ENCODE measurements around the gene PDE11A.
A peak's percentile ranks its signal among the peaks of the same experiment; 100 is the strongest.

Gene PDE11A

DNA sequence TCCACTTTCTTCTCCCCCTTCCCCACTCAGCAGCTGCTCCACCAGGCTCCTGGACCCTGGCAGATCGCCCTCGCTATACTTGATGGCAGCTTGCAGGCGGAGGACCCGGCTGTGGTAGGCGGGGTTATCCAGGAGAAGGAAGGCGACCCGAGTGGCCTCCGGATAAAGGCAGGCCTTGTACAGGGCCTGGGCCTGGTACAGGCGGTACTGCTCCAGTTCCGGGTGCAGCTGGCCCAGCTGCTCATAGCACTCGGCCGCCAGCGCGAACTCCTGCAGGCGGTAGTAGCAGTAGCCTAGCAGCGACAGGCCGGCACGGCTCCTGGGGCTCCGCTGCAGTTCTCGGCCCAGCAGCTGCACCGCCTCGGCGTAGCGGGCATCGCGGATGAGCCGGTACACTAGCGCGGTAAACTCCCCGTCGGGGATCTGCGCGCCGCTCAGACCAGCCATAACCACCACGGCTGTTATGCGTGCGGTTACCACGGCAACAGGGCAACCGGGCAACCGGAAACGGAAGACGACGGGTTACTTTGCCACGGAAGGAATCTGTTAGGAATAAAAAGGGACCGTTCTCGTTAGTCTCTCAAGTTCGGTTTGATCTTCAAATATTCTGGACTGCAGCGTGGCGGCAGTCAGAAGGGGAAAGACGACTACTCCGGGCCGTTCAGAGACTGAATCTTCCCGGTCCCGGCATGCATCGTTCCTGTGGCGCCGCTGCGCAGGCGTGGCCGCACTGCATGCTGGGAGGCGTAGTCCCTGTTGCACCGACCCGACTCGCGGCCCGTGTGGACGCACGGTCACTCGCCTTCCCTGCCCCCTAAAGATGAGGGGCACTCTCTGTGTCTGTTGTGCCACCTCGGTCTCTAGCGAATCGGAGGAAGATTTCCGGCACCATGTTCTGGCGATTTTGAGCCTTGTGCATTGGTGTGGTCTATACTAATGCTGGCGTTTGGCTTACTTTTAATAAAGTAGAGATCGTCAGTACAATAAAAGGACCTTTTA lies 454.0 kb downstream of the PDE11A start:
- DNase-seq: peak; percentile 85

DNA sequence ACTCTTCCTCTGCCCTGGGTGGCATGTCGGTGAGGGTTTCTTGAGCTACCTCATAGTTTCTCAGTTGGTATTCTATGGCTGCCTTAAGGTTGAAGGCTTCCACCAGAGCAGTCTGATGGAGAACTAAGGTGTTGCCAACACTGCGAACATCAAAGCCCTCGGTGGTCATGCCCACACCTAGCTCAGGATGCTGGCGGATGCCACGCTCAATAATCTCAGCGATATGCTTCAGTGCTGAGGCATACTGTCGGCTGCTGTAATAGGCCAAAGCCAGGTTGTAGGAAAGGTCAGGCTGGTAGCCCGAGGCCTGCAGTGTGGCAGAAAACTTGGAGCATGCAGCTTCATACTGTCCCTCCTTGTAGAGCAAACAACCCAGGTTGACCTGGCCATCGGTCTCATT lies 454.7 kb downstream of the PDE11A start:
- no peak for DNase-seq

DNA sequence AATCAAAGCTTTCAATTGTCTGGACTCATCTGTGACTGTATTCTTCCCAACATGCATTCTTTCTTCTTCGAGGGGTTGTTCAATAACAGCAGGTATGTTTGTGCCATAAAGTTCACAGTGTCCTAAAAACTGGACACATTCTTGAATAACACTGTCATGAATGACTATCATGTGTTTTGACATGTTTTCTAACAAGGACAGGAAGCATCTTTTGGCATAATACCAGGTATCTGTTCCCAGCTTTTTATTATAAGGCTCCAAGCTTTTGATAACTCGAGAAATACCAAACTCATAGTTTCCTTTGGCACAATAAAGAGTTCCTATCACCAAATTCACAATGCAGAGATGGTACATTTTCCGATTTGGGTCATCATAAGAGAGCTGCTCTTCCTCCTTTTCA lies 455.8 kb downstream of the PDE11A start:
- DNase-seq: no peak

DNA sequence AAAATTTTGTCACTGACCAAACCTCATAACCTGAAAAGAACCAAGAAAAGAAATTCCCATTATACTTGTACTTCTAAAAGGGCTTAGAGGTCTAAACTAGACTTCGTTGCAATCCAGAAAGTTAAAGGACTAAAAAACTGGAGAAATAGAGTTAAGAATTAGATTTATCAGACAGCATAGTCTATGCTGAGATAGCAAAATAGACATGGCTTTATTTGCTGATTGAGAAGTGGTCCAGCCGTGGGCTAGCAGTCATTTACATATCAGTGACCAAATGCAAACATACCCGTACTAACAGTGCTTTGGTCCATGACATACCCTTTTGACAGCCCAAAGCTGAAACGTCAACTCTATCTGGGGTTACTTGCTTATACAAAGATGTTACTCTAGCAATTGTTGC lies 456.5 kb downstream of the PDE11A start:
- no peak for DNase-seq

DNA sequence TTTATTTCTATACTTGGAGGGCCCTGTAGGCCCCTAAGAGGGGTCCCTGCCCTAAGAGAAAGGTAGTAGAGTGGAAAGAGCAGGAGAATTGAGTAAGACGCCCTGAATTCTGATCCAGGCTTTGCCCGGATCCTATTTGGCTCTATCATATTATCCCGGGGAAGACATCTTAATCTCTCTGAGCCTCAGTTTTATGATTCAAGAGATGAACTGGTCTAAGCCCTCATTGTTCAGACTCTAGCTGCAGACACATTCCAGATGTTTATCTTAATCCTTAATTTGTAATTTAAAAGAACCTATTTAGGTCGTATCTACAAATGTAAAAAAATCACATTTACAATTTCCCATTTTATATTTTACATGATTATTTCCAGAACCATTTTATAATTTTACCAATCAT lies 459.9 kb downstream of the PDE11A start:
- no peak for DNase-seq

DNA sequence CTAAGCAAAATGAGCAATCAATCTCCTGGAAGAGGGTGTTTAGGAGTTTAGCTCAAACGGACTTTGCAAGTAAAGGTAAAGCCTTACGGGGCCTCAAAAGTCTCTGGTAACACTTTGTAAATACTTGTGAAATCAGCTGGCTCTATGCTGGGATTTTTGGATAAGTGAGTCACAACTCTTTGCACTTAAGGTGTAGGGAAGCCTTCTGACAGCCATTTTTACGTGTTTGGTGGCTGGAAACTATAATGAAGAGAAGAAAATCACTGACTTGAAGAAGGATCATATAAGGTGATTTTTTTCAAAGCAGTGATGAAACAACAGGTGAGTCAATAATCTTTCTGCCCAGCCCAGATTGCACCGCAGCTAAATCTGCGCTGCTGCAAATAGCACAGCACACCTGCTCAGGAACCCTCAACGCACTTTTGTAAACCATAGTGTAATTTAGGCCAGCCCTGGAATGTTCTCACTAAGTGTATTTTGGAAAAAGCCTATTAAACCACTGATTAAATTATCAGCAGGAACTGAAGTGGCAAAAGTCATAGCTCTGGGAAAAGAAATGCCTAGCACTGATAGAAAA lies 461.2 kb downstream of the PDE11A start:
- no peak for DNase-seq

DNA sequence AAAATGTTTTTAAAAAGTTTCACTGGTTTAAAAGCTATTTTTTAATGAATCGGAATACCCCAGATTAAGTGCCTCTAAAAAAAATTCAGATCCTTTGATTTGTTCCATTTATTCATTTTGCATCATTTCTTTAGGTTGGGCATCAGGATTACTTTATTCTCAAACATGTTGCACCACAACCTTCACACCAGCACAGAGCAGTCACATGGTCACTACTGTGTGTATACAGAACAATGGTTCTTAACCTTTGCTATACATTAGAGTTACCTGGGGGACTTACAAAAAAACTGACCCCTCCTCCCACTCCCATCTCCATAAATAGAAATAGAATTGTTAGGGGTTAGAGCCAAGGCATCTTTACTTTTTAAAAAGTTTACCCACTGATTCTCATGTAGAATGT lies 461.8 kb downstream of the PDE11A start:
- DNase-seq: no peak

DNA sequence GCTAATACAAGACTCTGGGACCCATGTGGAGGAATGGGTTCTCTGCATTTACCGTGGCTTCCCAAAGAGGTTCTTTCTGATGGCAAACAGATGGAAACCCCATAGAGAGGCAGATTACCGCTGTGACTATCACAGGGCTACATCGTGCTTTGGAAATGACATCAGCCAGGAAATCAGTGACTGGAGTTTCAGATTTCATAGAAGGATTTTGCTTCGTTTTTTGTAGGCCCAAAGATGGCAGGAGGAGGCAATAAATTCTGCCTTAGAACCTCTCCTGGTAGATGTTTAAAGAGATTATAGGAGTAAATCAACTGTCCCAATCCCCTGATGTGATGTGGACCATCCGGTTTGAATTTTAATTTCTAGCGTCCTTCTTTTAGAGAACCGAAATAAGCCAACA lies 465.9 kb downstream of the PDE11A start:
- no peak for DNase-seq

DNA sequence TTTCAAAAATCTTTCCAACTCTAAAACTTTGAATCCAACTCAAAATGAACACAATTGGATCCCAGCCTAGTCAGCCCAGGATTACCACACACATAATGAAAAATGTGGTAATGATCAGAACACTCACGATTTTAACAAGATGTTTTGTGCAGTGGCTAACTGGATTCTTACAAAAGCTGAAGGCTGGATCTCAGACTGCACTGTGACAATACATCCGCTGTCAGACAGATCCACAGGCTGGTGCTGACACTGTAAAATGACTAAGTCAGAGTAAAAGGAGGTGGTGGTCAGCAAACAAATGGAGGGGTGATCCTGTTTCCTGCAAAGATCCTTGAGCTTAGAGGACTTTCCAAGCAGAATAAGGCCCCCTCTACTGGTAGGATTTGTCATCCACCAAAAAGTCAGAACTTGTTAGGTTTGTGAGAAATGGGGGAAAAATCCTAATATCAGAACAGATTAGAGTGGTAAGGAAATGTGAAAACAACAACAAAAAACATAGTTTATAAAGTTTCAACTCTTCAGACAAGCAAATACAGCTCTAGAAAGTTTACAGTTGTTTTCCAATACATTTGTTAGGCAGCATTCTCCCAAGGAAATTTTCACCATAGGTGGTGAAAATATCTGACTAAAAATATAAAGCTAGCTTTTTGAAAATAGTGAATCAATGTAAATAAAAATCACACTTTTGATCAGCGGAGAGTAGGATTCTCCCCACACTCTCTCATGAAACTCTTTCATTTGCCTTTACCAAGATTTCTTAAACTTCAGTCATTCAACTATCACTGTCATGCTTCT lies 468.1 kb downstream of the PDE11A start:
- DNase-seq: no peak

DNA sequence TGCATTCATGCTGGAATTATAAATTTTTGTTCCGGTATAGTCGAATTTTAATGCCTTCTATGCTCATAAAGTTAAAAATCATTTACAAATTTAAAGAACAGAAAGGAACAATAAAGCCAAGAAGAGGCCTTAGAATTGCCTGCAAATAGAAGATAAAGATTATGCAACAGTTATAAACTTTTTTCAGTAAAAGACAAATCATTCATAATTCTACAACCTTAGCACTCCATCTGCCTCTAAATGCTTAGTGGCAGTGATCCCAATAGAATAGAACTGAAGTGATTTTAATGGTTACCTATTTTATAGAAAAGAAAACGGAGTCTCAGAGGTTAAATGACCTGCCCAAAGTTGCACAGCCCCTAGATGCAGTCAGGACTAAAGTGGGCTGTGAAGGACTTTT lies 468.8 kb downstream of the PDE11A start:
- DNase-seq: no peak

DNA sequence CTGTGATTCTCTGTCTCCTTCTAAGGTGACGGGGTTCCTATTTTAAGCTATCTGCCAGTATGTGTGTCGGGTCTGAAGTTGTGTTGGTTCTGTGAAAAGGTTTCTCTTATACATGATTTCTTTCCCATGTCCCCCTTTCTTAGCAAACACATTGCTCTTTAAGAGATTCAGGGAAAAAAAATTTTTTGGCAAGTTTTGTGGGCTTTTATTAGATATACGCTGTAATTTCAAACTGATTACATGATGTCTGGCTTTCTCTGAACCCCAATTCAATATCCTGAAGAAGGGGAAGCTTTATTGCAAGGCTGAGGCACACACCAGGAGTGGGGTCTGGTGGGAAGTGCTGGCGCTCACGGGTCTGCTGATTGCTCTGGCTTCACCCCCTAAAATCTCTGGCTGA lies 469.4 kb downstream of the PDE11A start:
- DNase-seq: no peak

DNA sequence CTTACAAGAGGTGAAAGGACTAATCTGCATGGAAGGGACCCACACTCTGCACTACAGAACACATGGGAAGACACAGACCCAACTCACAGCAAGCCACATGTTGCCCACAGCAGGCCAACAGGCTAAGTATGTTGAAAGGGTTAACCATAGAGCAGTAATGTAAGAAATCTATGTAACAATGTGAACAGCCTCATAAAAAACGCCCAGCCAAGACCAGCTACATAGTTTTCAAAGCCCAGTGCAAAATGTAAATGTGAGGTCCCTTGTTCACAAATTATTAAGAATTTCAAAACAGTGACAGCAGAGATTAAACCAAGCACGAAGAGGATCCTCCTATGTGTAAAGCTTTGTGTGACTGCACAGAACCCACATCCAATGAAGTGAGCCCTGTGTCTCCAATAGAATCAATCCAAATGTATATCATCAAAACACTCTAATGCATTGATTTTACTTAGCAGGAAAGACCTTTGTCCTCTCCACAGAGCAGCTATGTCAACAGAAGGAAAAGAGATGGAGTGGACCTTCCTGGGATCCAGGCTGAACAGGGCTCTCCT lies 469.9 kb downstream of the PDE11A start:
- DNase-seq: no peak

DNA sequence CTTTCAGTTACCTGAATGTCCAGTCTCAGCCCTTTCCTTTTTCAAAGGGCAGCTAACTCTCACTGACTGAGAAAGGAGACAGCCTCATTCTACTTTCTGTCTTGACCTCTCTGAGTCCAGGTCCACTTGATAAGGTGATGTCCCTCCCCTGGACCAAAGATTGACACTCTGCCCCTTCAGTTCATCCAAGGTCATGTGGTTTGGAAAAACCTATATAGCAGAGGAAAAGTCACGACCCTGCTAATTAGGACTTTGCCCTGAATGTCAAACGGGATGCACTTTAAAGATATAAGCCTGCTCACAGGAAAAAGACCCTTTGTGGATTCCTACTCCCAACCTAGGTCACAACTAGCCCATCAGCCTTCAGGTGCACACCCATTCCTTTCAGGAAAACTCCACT lies 471.7 kb downstream of the PDE11A start:
- DNase-seq: no peak

DNA sequence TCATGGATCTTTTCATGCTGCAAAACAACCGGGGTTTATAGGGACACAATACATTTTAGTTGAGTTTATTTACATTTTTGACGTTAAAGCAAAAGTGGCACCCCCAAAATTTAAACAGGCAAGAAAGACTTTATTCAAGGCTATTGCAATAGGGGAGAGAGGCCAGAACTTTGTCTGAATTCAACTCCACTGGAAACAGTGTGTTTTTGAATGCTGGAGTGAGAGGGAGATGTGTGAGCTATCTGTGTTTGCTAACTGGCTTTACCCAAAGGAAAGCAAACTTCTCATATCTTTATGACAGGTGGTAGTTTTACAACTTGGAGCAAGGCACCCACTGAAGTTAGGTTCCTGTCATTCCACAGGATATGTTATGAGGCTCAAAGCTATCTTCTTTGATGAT lies 472.6 kb downstream of the PDE11A start:
- DNase-seq: no peak

DNA sequence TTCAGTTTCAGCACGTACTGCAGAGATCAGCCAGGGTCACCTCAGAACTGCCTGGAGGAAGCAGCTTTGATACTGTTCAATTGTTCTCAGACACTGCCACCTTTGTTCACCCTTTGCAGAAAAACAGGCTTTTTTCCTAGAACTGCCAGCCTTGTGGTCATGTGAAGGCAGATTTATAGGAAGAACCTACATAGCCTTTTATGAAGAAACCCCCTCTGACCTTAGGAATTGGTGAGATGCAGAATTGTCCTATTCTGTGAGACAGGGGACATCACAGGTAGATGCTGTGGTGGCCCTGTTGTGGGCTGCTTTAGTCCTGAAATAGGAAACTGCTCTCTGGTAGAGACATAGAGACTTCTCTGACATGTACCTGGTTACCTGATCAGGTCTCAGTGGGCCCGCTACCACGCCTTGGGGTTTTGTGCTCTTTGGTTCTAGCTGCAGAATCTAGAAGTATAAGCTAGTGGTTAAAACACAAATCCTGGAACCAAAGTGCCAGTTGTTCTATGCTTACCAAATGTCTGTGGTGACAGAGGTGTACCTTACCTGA lies 473.4 kb downstream of the PDE11A start:
- no peak for DNase-seq

DNA sequence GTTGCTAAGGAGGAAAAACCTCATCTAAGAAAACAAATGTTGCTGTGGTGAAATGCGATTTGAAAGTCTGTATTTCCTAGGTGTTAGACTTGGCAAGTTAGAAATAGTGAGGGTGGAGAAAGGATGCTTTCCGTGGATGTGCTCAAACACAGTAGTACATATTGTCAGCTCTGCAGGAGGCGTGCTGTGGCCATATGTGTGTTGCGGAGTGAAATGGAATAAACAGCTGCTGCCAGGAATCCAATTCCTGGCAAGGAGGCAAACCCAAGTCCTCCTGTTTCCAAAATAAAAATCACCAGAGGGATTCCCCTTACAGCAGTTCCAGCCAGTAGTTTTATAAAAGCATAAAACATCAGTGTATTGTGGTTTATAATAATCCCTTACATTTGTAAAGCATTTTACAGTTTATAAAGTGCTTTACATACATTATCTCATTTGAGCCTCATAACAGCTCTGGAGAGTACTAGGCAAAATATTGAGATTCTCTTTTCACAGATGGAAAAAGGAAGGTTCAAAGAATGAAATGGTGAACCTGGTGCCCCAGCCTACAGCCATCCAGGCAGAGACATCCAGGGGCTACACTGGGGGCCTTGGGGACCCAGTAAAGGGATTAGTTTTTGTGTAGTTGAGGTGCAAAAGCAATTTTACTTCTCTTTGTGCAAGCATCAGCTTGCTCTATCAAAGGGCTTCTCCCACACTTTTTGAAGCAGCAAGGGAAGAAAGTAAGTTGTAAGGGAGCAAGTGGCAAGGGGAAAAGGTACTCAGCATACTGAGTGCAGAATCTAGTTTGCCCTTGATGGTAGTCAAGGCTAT lies 474.0 kb downstream of the PDE11A start:
- no peak for DNase-seq

DNA sequence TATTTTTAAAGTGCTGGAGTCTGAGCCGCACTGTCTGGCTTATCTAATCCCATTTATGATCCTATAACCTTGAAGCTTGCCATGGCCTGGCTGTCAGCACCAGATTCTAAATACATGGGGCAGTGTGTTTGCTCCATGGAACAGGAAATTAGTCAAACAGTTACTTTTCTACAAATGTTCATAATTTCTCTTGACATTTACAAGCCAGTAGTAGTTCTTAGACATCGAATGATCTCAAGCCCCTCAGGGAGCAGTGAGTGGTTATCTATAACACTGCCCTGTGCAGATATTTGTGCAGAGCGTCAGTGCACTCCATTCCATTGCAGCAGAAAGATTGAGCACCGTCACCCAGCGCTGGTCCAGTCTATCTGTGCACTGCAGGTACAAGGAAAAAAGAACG lies 474.8 kb downstream of the PDE11A start:
- DNase-seq: no peak

DNA sequence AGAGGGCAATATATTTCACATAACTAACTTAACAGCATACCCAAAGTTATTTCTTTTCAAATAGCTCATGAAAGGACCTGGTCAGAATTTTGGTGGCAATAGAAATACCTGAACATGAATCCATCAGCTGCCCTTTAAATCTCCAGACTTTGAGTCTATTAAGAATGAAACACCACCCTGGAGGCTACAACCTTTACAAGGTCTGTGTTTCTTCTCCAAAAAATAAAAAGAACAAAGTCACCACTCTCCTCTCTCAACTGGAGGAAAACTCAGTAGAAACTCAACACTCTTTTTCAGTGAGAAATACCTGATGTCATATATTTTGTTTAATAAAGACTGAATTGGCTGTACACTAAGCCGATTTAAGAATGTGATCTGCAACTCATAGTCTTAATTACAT lies 475.7 kb downstream of the PDE11A start:
- no peak for DNase-seq

DNA sequence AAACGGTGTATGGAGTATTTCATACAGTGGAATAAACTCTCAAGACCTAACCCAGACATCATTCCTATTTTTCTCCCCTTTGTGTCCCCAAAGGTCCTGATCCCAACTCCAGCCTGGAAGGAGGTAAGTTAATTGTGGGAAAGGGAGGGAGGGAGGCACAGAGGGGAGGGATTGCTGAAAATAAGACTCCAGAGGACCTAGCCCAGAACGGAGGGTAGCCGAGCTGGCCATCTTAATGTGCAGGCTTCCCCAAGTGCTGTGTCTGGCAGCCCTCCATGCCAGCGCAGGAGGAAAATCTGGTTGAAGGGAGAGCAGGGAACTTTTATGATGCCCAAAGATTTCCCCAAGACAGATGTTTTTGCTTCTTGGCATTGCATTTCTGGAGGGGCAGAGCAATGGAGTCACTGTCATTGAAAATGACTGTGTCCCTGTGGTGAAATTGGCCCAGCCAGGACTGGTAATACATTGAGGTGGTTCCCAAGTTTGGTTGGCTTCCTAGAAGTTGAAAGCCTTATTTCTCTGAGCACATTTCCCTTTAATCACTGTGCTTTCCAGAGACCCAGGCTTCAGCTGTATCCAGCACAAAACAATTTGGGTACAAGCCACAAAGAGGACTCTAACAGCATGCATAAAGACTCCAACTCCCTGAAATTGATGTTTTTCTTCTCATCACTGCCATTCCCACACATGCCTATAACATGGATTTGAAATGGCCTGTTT lies 477.3 kb downstream of the PDE11A start:
- no peak for DNase-seq

DNA sequence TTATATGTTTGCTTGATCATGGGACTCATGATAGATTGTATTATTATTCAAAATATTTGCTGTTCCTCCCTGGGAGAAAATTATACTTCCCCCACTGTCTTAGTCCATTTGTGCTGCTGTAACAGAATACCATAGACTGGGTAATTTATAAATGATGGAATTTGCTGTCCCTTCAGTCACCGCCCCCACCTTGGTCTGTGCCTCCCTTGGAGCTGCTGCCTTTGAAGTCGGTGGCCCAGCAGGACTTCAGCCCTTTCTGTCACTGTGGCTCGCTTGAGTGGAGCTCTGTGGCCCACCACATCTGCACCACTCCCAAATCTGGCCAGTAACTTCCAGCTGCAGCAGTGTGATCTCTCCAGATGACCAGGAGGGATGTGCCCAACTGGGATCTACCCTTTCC lies 479.2 kb downstream of the PDE11A start:
- DNase-seq: no peak

DNA sequence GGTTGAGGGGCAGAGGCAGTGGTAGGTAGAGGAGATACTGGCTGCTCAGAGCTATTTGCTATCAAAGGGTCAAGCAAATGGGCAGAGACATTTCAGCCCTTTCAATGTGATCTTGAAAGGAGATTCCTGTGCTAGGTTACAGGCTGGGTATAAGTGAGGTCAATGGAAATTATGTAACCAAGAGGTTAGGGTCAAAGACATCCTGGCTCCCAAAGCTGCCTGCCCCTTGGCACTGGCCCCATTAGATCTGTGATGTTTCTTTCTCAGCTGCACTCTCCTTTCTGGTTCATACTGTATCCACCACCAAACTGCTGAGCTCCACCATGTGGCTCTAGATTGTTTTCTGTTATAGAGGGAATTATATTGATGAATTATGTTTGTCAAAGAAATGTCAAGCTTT lies 479.6 kb downstream of the PDE11A start:
- no peak for DNase-seq

DNA sequence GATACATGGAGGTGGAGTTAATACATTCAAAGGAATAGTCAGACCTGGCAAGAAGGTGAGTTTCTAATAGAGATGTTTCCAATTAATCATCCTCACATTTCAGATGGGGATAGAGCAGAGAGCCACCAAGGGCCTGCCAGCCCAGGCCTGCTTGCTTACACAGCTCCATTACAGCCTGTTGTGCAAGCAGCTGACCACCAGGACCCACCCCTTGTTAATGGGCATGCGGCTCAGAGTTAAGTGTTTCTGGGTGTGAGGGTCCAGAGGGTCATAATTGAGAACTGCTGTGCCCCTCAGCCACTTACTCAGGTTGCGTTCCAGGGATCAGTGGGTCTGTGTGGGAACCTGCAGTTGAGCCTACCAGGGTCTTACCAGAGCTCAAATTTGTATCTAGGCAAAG lies 480.2 kb downstream of the PDE11A start:
- DNase-seq: no peak
